ENCODE measurements around the gene CLEC16A.

GRCh38 chr16:11170696-11171447 is 226.5 kb downstream of the CLEC16A start:
- TF ChIP-seq EP300 (IDR thresholded peaks at IDR 0.05; ENCODE audit: borderline replicate concordance) (no peak), MAX (IDR thresholded peaks at IDR 0.05) (no peak), CEBPB (IDR thresholded peaks at IDR 0.05) (no peak), EGR1 (IDR thresholded peaks at IDR 0.05) (no peak), CREB1 (IDR thresholded peaks at IDR 0.05; ENCODE audit: low read depth) (no peak), RAD21 (IDR thresholded peaks at IDR 0.05; ENCODE audit: low read depth) (no peak), TCF12 (IDR thresholded peaks at IDR 0.05; ENCODE audit: low read depth) (no peak), YY1 (IDR thresholded peaks at IDR 0.05; ENCODE audit: low read depth) (no peak), TAF1 (IDR thresholded peaks at IDR 0.05; ENCODE audit: low read depth) (no peak), FOXM1 (IDR thresholded peaks at IDR 0.05; ENCODE audit: borderline replicate concordance, low read depth) (no peak), TEAD4 (IDR thresholded peaks at IDR 0.05) (no peak), NFIC (IDR thresholded peaks at IDR 0.05) (no peak)
- TF ChIP-seq, protein P1, sequence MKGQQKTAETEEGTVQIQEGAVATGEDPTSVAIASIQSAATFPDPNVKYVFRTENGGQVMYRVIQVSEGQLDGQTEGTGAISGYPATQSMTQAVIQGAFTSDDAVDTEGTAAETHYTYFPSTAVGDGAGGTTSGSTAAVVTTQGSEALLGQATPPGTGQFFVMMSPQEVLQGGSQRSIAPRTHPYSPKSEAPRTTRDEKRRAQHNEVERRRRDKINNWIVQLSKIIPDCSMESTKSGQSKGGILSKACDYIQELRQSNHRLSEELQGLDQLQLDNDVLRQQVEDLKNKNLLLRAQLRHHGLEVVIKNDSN (IDR thresholded peaks at IDR 0.05): no peak
- TF ChIP-seq, protein P2, sequence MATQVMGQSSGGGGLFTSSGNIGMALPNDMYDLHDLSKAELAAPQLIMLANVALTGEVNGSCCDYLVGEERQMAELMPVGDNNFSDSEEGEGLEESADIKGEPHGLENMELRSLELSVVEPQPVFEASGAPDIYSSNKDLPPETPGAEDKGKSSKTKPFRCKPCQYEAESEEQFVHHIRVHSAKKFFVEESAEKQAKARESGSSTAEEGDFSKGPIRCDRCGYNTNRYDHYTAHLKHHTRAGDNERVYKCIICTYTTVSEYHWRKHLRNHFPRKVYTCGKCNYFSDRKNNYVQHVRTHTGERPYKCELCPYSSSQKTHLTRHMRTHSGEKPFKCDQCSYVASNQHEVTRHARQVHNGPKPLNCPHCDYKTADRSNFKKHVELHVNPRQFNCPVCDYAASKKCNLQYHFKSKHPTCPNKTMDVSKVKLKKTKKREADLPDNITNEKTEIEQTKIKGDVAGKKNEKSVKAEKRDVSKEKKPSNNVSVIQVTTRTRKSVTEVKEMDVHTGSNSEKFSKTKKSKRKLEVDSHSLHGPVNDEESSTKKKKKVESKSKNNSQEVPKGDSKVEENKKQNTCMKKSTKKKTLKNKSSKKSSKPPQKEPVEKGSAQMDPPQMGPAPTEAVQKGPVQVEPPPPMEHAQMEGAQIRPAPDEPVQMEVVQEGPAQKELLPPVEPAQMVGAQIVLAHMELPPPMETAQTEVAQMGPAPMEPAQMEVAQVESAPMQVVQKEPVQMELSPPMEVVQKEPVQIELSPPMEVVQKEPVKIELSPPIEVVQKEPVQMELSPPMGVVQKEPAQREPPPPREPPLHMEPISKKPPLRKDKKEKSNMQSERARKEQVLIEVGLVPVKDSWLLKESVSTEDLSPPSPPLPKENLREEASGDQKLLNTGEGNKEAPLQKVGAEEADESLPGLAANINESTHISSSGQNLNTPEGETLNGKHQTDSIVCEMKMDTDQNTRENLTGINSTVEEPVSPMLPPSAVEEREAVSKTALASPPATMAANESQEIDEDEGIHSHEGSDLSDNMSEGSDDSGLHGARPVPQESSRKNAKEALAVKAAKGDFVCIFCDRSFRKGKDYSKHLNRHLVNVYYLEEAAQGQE (IDR thresholded peaks at IDR 0.05; ENCODE audit: low read depth): no peak
